Fibroblast of gingiva (primary cell): ENCODE data around the gene CNNM4.

ENCODE experiments used
- DNase-seq: peaks from one replicate; pipeline ENCODE4 v3.0.0-alpha.2; 2011; ENCODE audit warnings: low read depth

CNNM4 gene

DNA sequence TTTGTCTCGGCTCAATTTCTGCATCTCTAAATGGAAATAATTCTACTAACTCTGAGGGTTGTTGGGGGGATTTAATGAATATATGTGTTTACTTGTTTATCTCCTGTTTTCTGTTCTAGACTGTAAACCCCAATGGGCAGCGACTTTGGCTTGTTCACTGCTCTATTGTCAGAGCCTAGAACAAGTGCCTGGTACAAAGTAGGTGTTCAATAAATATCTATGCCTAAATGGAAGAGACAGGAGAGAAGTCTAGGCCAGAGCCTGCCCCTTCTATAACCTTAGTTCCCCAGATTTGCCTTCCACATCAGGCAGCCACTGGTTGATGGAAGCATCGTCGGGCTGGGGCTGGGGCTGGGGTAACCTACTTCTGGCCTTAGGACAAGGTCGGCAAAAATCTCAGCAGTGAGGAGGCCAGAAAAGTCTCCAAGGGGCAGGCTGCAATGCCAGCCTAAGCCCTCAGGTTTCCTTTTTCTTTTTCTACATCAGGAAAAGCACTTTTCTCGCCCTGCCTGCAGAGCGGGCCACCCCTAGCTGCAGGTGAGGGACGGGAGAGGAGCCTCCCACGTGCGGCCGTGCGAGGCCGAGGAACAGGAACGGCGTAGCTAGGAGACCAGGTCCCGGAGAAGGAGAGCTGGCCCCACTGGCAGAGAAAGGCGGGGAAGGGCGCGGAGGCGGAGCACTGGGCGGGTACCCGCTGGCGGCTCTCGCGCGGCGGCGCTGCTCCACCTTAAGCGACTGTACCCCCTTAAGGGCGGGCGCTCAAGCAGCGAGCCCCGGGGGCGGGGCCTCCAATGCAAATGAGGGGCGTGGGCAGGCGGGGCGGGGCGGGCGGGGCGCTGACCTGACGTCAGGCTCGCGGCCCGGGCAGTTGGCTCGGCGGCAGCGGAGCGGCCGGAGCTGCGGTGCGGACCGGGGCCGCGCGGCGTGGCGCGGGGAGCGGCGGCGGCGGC lies at the start of gene CNNM4:
Gene CNNM4 (plus strand): TSS at position 867 of the 950 bp plus-strand sequence. CDS start 98 bp downstream, outside the sequence.
- peak; percentile 92 for DNase-seq

DNA sequence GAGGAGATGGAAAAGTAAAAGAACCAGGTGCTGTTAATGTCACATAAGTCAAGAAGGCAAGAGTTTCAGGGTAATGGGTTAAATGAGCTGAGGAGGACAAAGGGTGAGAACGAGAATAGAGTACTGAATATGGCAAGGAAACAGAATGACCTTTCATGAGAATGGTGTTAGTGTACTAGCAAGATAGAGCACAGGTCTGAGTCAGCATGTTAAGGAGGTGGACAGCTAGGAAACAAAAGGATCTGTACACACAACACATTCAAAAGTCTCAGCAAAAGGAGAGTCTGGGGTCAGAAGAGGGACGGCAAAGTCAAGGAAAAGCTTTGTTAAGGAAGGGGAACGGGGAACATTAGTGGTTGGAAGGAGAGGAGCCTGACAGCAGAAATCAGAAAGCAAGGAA lies 49.7 kb upstream of the CNNM4 start:
- DNase-seq: no peak

DNA sequence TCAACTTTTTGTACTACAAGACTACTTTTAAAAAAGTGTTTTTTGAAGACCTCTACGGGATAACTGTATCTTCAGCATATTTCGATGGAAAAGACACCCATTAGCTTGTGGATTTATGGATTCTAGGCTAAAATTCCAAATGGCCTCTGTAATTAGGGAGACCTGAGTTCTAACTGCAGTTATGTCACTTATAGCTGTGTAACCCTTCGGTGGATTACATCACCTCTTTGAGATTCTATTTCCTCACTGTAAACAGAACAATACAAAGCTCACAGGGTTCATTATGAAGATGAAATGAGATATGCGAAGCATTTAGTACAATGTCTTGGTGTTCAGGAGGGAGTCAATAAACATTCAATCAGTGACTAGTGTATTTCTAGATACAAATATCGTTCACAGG lies 45.0 kb upstream of the CNNM4 start:
- no peak for DNase-seq

DNA sequence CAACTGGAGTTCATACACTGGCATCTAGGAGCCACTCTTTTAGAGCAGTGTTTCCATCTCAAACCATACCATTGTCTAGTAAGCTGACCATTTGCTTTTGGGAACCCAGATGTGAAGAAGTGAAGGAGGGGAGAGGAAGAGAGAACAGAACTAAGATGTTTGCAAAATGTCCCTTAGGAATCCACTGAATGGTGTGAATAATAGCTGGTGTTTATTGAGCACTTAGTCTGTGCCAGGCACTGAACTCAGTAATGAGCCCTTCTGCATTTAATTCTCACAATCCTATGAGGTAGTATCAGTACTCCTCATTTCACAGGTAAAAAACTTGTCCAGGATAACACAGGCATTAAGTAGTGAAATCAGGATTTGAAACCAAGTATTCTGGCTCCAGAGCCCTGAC lies 44.3 kb upstream of the CNNM4 start:
- no peak for DNase-seq

DNA sequence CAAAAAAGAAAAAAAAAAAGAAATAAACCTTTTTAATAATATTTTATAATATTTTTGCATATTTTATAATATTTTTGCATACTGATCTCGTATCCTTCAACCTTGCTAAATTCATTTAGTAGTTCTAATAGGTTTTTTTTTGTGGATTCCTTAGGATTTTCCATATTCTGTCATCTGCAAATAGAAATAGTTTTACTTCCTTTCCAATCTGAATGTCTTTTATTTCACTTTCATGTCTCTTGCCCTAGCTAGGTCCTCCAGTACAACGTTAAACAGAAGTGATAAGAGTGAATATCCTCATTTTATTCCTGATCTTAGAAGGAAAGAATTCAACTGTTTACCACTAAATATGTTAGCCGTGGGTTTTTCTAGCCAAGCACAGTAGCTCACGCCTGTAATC lies 34.6 kb upstream of the CNNM4 start:
- DNase-seq: no peak

DNA sequence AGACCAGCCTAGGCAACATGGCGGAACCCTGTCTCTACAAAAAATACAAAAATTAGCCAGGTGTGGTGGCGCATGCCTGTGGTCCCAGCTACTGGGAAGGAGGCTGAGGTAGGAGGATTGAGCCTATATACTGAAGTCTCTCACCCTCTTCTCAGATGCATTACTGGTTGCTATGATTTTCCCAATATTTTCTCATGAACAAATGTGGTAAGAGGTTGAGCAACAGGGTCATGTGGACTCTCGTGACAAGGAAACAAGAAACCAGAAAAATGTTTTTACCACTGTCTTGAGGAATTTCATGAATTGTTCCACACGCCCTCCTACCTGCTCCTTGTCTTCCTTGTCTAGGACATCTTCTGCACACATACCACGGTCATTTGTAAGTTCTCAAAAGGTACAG lies 33.3 kb upstream of the CNNM4 start:
- DNase-seq: peak; percentile 75

DNA sequence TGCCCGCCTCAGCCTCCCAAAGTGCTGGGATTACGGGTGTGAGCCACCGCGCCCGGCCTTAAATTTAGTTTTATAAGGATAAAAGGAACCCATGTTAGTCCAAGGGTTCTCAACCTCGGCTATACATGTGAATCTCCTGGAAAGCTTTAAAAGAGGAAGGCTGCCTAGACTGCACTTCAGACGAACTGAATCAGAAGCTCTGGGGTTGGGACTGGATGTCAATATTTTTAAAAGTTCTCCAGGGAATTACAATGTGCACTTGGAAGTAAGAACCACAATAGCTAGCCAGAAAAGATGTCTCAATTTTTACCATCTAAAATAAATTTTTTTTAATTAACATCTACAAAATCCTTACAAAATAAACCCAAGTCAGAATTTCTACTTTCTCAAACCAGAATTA lies 31.0 kb upstream of the CNNM4 start:
- DNase-seq: peak; percentile 26

DNA sequence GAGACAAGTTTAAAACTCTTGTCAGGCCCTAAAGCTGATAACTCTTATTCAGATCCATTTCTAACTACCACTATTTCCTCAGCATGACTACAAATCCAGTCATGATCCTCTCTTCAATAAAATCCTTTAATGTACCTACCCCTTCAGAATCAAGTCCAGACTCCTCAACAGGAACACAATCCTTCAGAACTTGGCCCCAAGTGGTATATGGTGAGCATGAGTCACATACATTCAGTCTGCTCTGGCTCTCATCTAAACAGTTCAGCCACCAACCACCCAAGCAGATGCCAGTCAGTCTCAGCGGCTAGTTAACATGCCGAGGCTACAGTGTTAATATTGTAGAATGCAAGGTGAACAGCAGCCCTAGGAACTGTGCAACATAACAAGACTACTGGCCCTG lies 30.5 kb upstream of the CNNM4 start:
- DNase-seq: peak; percentile 24

DNA sequence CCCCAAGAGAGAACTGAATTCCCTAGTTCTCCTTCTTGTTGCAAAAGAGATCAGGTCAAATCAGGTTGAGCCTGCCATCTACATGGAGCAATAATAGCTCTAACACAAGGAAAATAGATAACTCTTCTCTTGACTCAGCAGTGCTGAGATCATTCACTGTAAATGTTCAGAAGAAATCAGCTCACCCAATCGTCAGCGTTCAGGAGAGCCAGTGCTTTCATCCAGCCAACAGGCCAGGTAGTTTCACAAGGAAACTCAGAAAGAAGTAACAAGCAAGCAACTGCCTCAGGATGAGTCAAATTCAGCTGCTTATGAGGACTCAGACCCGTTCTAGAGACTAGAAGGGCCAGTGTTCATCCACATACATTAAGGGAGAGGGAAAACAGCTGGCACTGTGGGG lies 26.8 kb upstream of the CNNM4 start:
- DNase-seq: no peak

DNA sequence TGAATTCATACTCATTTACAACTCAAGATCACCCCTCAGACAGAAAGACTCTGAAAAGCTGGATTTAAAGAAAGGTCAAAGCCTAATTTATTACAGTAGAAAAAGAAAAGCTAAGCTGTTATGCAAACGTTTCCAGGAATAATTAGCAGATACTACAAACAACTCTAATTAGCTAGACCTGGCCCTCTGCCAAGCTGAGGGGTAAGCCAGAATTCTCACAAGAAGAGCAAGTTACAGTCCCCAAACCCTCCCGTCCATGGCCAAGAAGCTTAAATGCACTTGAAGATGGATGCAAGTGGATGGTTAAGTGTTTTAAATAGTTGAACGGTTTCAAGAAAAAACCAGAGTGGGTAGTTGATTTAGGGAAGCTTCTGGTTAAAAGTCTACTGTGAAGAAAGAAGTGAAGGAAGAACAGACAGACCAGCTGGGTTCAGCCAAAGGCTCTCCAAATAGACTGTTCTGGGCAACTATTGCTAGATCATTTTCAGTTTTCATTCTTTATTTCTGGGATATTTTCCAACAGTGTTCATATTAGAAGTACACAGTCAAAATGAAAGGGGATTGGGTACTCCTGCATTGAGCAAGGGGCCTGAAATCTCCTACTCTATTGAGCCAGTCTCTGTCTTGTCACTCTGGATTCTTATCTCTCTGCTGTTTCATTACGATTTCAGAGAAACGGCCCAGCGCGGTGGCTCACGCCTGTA lies 25.7 kb upstream of the CNNM4 start:
- peak; percentile 72 for DNase-seq

DNA sequence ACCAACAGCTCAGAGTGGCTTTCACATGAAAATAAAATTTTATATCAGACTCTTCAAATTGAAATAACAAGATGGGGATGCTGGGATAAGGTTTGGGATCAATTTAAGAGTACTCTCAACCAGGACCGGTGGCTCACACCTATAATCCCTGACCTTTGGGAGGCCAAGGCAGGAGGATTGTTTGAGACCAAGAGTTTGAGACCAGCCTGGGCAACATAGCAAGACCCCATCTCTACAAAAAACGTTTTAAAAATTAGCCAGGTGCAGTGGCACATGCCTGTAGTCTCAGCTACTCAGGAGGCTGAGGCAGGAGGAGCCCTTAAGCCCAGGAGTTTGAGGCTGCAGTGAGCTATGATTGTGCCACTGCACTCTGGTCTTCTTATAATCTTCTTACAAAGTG lies 23.5 kb upstream of the CNNM4 start:
- DNase-seq: no peak

DNA sequence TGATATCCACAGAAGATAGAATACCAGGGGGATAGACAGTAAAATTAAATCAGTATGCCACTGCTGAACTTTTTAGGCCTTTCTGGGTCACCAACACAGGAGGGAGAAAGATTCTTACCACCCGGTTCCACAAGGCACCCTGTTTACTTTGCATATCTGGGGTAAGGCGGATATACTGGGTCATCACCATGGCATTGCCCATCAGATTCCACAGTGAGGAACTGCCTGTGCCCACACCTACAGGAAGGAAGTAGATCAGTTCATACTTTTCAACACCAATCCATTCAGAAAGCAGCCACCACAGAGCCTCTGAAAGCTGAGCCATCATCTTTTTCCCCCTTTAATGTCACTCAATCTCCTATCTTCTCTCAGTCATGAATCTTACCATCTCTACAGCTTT lies 22.9 kb upstream of the CNNM4 start:
- no peak for DNase-seq

DNA sequence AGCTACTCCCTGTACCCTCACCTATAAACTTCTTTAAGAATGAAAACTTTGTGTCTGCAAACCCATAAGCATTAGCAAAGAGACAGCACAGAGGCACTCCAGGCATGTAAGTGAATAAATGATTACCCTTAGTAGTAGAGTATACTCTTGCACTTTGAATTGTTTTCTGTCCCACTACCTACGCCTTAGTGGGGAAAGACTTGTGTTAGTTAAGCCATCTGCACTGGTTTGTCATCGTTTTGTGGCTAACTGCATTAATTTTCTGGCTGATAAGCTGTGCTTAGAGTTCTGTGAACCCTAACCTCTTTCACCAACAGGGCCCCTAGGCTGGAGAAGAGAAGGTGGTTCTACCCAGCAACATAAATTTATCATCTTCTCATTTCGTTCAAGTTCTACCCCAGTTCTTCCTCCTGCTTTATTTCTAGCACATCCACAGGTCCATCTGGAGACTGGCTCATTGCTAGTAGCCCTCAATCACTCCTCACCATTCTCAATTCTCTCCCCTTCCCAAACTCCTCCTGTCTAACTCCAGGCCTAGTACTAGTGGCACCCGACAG lies 21.5 kb upstream of the CNNM4 start:
- DNase-seq: no peak

DNA sequence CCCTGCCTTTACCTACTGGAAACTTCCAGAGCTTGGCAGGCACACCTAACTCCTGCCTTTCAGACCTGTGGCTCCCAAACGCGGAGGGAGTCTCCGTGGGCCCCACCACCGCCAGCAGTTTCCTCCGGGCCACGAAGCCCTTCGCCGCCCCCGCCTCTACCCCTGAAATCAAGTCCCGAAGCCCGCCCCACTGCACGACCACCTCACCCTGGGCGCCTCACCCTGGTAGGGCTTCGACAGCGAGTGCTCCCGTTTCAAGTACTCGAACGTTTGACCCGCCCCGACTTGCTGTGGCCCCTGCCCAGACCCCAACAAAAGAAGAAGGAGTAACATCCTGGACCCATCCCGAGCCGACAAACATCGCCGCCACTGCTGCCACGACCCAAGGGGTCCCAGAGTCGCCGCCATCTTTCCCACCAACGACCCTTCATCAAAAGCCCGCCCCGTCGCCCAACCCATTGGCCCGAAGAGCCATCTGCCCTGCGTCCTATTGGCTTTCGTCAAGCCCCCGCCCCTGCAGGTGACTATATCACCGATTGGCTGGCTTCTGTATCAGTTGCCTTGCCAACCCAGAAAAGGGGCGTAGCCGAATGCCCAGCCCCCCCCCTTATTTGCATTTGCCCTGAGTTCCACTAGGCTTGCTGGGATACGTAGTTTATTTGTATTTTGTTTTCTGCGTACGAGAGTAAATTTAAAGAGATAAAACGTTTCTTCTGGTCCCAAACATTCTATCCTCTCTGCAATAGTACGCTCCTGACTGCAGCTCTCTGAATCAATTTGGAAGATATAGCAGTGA lies 20.9 kb upstream of the CNNM4 start, which contains the start of gene LMAN2L:
Gene LMAN2L (minus strand): TSS at position 432 of the 796 bp plus-strand sequence. CDS start 24 bp downstream, at position 408.
- peak; percentile 97 for DNase-seq

DNA sequence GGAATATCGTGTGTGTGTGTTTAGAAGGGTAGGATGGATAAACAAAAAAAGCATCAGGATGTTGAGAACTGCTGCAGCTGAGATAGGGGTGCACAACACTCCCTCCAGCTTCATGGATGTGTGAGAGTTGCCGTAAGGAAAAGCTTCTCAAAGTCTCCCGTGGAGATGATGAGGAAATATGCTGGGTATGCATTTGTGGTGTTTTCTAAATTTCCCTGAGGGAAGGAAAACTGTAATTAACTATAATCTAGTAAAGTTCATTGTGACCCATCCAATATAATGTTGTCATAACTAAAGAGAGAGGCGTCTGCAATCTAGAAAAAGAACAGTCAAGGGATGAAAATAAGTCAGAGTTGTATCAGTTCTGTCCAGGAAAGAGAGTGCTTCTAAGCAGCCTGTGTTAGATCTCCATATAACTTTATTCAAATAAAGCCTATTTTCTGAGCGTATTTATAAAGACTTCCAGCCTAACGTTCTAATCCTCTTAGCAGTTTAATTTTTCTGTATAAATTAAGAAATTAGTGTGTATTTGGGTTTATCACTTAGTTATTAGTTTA lies 13.6 kb upstream of the CNNM4 start:
- DNase-seq: no peak

DNA sequence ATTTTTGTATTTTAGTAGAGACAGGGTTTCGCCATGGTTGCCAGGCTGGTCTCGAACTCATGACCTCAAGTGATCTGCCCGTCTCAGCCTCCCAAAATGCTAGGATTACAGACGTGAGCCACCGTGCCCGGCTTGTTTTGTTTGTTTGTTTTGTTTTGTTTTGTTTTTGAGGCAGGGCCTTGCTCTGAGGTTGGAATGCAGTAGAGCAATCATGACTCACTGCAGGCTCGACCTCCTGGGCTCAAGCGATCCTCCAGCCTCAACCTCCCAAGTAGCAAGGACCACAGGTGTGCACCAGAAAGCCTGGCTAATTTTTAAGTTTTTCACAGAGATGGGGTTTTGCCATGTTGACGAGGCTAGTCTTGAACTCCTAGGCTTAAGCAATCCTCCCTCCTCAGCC lies 8.9 kb upstream of the CNNM4 start:
- no peak for DNase-seq

DNA sequence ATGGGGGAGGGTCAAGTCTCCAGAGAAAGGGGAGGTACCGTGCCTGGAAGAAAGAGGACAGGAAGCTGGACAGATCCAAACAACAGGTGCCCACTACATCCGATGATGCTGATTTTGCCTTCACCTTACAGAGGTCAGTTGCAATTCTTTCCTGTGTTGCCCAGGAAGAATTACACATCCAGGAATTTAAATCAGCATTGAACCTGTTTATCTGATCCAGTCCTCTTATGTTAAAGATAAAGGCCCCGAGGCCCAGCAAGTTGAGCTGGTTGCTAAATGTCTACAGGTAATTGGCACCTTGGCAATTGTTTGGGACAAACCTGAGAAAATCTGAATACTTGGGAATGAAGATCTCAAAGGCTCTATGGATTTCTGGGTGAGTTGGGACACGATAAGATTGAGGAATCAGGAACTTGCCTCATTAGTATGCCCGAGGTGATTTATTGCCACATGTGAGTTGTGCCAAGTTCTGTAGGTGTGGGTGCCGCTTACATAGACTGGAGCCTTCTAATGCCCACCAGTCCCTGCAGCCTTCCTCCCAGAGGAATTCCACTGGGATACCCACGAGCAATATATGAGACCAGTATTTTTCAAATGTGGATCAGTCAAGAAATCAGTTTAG lies 6.9 kb upstream of the CNNM4 start:
- no peak for DNase-seq

DNA sequence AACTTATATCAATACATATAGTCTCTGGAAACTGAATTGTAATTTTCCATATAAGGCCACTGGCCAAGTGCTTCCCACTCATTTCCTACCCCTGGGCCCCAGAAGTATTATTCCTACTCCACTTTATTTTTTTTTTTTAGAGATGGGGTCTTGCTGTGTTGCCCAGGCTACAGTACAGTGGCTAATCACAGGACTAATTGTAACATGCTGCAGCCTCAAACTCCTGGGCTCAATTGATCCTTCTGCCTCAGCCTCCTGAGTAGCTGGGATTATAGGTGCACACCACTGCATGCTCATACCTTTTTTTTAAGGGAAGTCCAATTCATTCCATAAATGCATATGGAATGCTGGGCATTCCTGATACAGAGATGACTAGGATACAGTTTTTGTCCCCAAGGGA lies 6.4 kb upstream of the CNNM4 start:
- DNase-seq: no peak

DNA sequence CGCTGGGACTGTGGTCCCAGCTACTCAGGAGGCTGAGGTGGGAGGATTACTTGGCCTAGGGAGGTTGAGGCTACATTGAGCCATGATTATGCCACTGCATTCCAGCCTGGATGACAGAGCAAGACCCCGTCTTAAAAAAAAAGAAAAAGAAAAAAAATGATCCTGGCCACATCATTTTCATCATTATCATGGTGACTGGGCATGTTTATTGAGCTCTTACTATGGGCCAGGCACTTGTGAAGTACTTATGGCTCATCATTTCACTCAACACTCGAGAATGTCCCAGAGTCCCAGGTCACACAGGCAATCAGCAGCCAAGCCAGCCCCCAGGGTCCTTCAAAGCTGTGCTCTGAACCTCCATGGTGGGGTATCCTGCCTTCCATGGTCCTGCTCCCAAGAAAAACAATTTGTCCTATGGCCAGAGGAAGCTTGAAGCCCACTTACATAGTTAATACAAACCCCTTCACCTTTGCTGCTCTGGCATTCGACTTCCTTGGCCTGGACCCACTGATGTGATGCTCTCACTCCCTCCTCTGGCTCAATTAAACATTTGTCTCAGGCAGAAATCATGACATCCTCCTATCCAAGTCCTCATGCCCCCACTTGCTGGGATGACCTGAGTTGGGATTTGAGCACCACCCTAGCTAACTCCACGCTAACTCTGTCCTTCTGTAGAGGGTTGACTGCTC lies 3.8 kb upstream of the CNNM4 start:
- DNase-seq: no peak

DNA sequence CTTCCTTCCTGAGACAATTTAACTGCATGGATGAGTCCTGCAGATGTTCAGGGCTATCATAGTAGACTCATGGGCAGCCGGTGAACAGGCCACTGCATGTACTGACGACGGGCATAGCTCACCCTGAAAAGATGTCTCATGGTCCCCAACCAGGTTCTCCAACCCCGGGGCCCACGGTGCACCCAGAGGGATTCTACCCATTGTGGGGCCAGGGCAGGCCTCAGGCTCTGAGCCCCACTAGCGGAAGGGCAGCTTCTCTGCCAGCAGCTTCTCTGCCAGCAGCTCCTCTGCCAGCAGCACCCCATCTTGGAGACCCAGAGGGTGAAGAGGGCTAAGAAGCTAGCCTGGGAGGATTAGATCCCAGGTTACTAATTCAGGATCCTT lies 3.2 kb upstream of the CNNM4 start:
- no peak for DNase-seq

DNA sequence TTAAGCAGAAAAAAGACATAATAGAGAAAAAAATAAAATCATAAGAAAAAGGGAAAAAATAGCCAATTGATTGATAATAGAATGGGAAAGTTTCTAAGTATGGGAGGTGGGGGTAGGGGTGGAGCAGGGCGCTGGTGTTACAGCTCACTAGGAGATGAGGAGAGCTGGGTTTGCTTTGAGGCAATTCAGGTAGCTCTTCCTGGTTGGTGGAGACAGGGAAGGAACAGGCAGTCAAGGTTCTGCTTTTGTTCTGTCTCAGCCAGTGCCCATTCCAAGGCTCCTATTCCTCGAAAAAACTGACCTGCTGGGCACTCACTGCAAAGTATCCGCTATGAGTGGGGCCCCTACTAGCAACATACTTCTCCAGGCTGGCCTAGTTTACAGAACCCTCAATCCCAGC lies 1.7 kb upstream of the CNNM4 start:
- no peak for DNase-seq
